ENCODE measurements around the gene TMCC1. TPM values are rescaled to one million over a fixed set of nuclear protein-coding genes. Genes with fewer than 3 reads are reported as not detected.

The TMCC1 gene
- total and polyA plus RNA-seq, 7 experiments from 2014 or later = 2.6 to 39.4 (median 35.5) TPM

DNA sequence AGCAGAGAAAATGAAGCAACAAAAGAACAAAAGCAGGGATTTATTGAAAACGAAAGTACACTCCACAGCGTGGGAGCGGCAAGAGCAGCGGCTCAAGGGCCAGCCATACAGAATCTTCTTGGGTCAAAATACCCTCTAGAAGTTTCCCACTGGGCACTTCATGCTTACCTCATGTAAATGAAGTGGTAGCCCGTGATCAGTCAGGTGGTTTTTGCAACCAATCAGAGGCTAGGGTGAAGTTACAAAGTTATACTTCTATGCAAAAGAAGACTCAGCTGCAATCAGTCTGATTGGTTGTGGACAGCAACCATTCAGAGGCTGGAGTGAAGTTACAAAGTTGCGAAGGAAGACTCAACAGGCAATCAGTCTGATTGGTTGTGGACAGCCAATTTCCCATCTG lies 43.2 kb upstream of the TMCC1 start:
- Histone ChIP-seq H3K27me3 (ENCODE audit: control insufficient read depth in 2 of 2, insufficient read depth in 2 of 2, low read length in 2 of 2) (no peaks in the 10 kb centered on the region), H3K4me1 (ENCODE audit: control insufficient read depth in 2 of 2, insufficient read depth in 2 of 2, low read length in 2 of 2) (peaks cover 0 to 3% of the 10 kb centered on the region in 2 donors), H3K27ac (ENCODE audit: low read depth, low read length) (no peak overlapping the region), H3K36me3 (ENCODE audit: control insufficient read depth in 2 of 3, insufficient read depth in 3 of 3, low read length in 3 of 3) (no peaks in the 10 kb centered on the region), H3K4me3 (ENCODE audit: low read length) (peak overlapping the region; percentile 65), H3K9me3 (ENCODE audit: control insufficient read depth in 2 of 3, low read length in 3 of 3) (no peaks in the 10 kb centered on the region)
- H3K4me3 Mint-ChIP-seq = peak overlapping the region; percentile 57 to 86 (median 80)
- ATAC-seq = peak; percentile 81
- intact Hi-C loops (cut with micrococcal nuclease) = loop anchor here in 1 of 2 donors (2.0 kb wide), 1 partner anchor 44 kb away; the partner anchor contains the start of gene TMCC1
- no peaks in the 10 kb centered on the region for H3K36me3 Mint-ChIP-seq
- peaks cover 4 to 10% (median 7%) of the 10 kb centered on the region in 7 donors for H3K4me1 Mint-ChIP-seq
- H3K27ac Mint-ChIP-seq = peak overlapping the region in 5 of 9 donors; percentile 13 to 74 (median 34)
- peaks cover 0 to 12% (median 4%) of the 10 kb centered on the region in 5 donors for H3K27me3 Mint-ChIP-seq
- ChIA-PET CTCF (no interaction called here), POLR2A (no interaction called here)
- DNase-seq = peak in 7 of 9 donors; percentile 30 to 54 (median 44)
- no peaks in the 10 kb centered on the region for H3K9me3 Mint-ChIP-seq

DNA sequence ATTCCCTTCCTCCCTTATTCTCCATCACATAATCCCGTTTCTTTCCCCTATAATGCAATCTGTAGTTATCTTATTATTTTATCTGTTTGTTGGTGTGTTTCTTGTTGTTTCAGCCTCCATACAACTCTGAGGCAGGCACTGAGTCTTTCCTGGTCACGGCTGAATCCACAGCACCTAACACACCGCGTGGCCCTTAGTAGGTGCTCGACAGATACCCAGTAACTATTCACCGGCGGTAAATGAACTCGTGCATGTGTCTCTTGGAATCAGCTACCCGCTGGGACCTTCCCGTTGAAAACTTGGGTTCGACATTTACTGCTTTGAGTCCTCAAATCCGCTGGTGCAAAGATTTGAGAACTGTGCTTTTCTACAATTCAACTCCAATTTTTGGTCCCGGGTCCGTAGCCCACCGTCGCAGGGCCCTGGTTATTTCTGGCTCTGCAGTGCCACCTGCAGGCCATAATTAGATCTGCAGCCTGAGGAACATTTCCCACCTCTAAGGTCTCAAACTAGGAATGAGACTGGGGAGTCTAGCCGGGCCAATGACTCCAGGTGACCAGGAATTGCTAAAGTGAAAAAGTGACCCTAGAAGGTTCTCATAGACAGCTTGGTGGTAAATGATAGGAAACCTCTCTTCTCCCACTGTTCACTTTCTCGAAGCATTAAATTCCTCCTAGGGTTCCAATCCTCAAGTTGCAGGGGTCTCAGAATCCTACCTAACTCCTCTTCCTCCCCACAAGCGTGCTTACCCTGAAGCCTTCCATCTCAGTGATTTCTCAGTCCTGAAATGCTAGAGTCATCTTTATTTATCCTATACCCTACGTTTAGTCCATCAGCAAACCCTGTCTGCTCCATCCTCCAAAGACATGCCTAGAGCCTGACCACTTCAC lies 41.0 kb upstream of the TMCC1 start:
- Histone ChIP-seq H3K4me1 (ENCODE audit: control insufficient read depth in 2 of 2, insufficient read depth in 2 of 2, low read length in 2 of 2) (peaks cover 0 to 3% of the 10 kb centered on the region in 2 donors), H3K4me3 (ENCODE audit: low read length) (no peak overlapping the region), H3K9me3 (ENCODE audit: control insufficient read depth in 2 of 3, low read length in 3 of 3) (no peaks in the 10 kb centered on the region), H3K36me3 (ENCODE audit: control insufficient read depth in 2 of 3, insufficient read depth in 3 of 3, low read length in 3 of 3) (no peaks in the 10 kb centered on the region), H3K27me3 (ENCODE audit: control insufficient read depth in 2 of 2, insufficient read depth in 2 of 2, low read length in 2 of 2) (no peaks in the 10 kb centered on the region), H3K27ac (ENCODE audit: low read depth, low read length) (no peak overlapping the region)
- Mint-ChIP-seq H3K36me3 (peaks cover 0 to 5% (median 0%) of the 10 kb centered on the region in 5 donors), H3K4me1 (peaks cover 4 to 10% (median 7%) of the 10 kb centered on the region in 7 donors), H3K27me3 (peaks cover 3 to 16% (median 4%) of the 10 kb centered on the region in 5 donors), H3K9me3 (peaks cover 3 to 15% (median 7%) of the 10 kb centered on the region in 11 donors), H3K27ac (no peak overlapping the region), H3K4me3 (peak overlapping the region in 4 of 10 donors; percentile 10 to 67 (median 27))
- POLR2A ChIA-PET = no interaction called here
- ATAC-seq = peak; percentile 66
- CTCF ChIA-PET = interaction anchor here (0.7 to 1.8 kb wide), 9 partner anchors 14 to 444 kb away, joined by 3 to 7 read pairs (median 3); no protein-coding TSS in a partner anchor
- intact Hi-C loops (cut with micrococcal nuclease) = loop anchor here (1.0 to 2.0 kb wide), 9 partner anchors 41 to 552 kb away; partner anchors contain the start of gene TMCC1 (in 1 of the 2)
- DNase-seq = peak in 6 of 9 donors; percentile 18 to 46 (median 26)

DNA sequence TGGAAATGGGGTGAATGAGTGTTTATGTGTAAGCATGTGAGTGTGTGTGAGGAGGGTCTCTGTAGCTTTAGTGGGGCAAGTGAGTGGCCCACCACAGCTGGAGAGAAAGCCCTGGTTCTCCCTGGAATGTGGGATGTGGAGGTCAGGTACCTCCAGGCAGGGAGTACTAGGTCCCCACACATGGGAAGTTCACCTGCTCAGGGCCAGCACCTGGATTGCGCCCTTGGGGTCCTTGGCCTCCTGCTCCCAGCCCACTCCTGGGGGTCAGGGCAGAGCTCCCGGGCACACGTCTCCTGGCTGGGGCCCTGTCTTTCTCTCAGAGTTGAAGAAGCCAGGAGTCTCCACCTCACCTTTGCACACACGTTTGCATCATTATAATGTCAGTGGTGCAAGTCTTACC lies 40.0 kb upstream of the TMCC1 start:
- intact Hi-C loops (cut with micrococcal nuclease) = no loop called here
- H3K9me3 Mint-ChIP-seq = peaks cover 4 to 25% (median 10%) of the 10 kb centered on the region in 11 donors

DNA sequence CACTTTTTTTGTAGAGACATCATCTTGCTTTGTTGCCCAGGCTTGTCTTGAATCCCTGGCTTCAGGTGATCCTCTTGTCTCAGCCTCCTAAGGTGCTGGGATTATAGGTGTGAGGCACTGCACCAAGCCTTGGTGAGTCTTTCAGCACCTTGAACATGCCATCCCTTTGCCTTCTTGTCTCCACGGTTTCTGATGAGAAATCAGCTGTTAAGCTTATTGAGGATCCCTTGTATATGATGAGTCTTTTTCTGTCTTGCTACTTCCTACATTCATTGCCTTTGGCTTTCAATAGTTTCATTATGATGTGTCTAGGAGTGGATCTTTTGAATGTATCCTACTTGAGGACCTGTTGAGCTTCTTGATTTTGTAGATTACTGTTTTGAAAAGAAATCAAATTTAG lies 35.9 kb upstream of the TMCC1 start:
- no peak for ATAC-seq
- H3K36me3 ChIP-seq (ENCODE audit: control insufficient read depth in 2 of 3, insufficient read depth in 3 of 3, low read length in 3 of 3) = no peaks in the 10 kb centered on the region
- no peaks in the 10 kb centered on the region for H3K27me3 ChIP-seq (ENCODE audit: control insufficient read depth in 2 of 2, insufficient read depth in 2 of 2, low read length in 2 of 2)
- H3K27ac ChIP-seq (ENCODE audit: low read depth, low read length) = no peak overlapping the region
- H3K4me3 ChIP-seq (ENCODE audit: low read length) = no peak overlapping the region
- peaks cover 0 to 16% (median 2%) of the 10 kb centered on the region in 5 donors for H3K36me3 Mint-ChIP-seq
- DNase-seq = no peak
- POLR2A ChIA-PET = interaction anchor here (0.6 kb wide), 1 partner anchor 964 kb away, joined by 3 read pairs; the partner anchor contains the start of gene ATP2C1
- no peak overlapping the region for H3K27ac Mint-ChIP-seq
- peaks cover 6 to 30% (median 17%) of the 10 kb centered on the region in 5 donors for H3K27me3 Mint-ChIP-seq
- intact Hi-C loops (cut with micrococcal nuclease) = no loop called here
- H3K9me3 Mint-ChIP-seq = peaks cover 8 to 46% (median 16%) of the 10 kb centered on the region in 11 donors
- H3K4me1 ChIP-seq (ENCODE audit: control insufficient read depth in 2 of 2, insufficient read depth in 2 of 2, low read length in 2 of 2) = no peaks in the 10 kb centered on the region
- CTCF ChIA-PET = interaction anchor here (0.6 to 1.3 kb wide), 3 partner anchors 8 to 301 kb away, joined by 5 to 7 read pairs (median 5); no protein-coding TSS in a partner anchor
- H3K4me3 Mint-ChIP-seq = no peak overlapping the region
- H3K4me1 Mint-ChIP-seq = peaks cover 0 to 3% (median 0%) of the 10 kb centered on the region in 7 donors
- no peaks in the 10 kb centered on the region for H3K9me3 ChIP-seq (ENCODE audit: control insufficient read depth in 2 of 3, low read length in 3 of 3)

More for the DNA sequence above, 40.0 kb upstream of the TMCC1 start:
- ATAC-seq (no peak), DNase-seq (no peak)
- peaks cover 0 to 3% of the 10 kb centered on the region in 2 donors for H3K4me1 ChIP-seq (ENCODE audit: control insufficient read depth in 2 of 2, insufficient read depth in 2 of 2, low read length in 2 of 2)
- Mint-ChIP-seq H3K4me1 (peaks cover 3 to 10% (median 7%) of the 10 kb centered on the region in 7 donors), H3K36me3 (peaks cover 0 to 8% (median 0%) of the 10 kb centered on the region in 5 donors), H3K4me3 (no peak overlapping the region), H3K27ac (no peak overlapping the region), H3K27me3 (peaks cover 4 to 10% (median 5%) of the 10 kb centered on the region in 5 donors)
- H3K36me3 ChIP-seq (ENCODE audit: control insufficient read depth in 2 of 3, insufficient read depth in 3 of 3, low read length in 3 of 3) = no peaks in the 10 kb centered on the region
- H3K27me3 ChIP-seq (ENCODE audit: control insufficient read depth in 2 of 2, insufficient read depth in 2 of 2, low read length in 2 of 2) = no peaks in the 10 kb centered on the region
- no peaks in the 10 kb centered on the region for H3K9me3 ChIP-seq (ENCODE audit: control insufficient read depth in 2 of 3, low read length in 3 of 3)
- no peak overlapping the region for H3K27ac ChIP-seq (ENCODE audit: low read depth, low read length)
- CTCF ChIA-PET = interaction anchor here (0.9 to 1.8 kb wide), 5 partner anchors 59 to 443 kb away, joined by 3 to 7 read pairs (median 4); no protein-coding TSS in a partner anchor
- H3K4me3 ChIP-seq (ENCODE audit: low read length) = no peak overlapping the region
- POLR2A ChIA-PET = no interaction called here

DNA sequence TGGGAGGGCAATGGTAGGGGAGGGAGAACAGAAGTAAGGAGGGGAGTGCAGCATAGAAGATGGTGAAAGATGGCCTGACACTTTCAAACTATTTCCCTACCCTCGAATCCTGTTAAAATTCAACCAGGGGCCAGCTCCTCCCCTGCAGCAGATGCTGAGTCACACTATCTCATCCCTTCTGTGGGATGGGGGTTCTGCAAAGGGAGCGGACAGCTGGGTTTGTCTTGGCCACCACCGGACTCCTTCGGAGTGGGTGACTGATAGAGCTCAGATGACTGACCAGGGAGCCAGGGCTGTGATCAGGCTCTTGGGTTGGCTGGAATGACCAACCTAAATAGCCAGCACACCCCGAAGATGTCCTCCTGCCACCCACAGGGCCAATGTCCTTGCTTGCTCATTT lies 33.6 kb upstream of the TMCC1 start:
- H3K4me1 ChIP-seq (ENCODE audit: control insufficient read depth in 2 of 2, insufficient read depth in 2 of 2, low read length in 2 of 2) = no peaks in the 10 kb centered on the region
- H3K9me3 ChIP-seq (ENCODE audit: control insufficient read depth in 2 of 3, low read length in 3 of 3) = no peaks in the 10 kb centered on the region
- H3K27ac ChIP-seq (ENCODE audit: low read depth, low read length) = no peak overlapping the region
- H3K4me3 ChIP-seq (ENCODE audit: low read length) = no peak overlapping the region
- intact Hi-C loops (cut with micrococcal nuclease) = no loop called here
- H3K27me3 ChIP-seq (ENCODE audit: control insufficient read depth in 2 of 2, insufficient read depth in 2 of 2, low read length in 2 of 2) = no peaks in the 10 kb centered on the region
- DNase-seq (no peak), ATAC-seq (no peak)
- H3K4me1 Mint-ChIP-seq = no peaks in the 10 kb centered on the region
- ChIA-PET CTCF (interaction anchor here (1.1 to 1.2 kb wide), 2 partner anchors 299 to 437 kb away, joined by 3 to 4 read pairs; no protein-coding TSS in a partner anchor), POLR2A (no interaction called here)
- H3K27me3 Mint-ChIP-seq = peaks cover 6 to 27% (median 19%) of the 10 kb centered on the region in 5 donors
- peaks cover 8 to 61% (median 18%) of the 10 kb centered on the region in 11 donors for H3K9me3 Mint-ChIP-seq
- no peak overlapping the region for H3K27ac Mint-ChIP-seq
- no peaks in the 10 kb centered on the region for H3K36me3 ChIP-seq (ENCODE audit: control insufficient read depth in 2 of 3, insufficient read depth in 3 of 3, low read length in 3 of 3)
- no peak overlapping the region for H3K4me3 Mint-ChIP-seq
- peaks cover 0 to 16% (median 3%) of the 10 kb centered on the region in 5 donors for H3K36me3 Mint-ChIP-seq

DNA sequence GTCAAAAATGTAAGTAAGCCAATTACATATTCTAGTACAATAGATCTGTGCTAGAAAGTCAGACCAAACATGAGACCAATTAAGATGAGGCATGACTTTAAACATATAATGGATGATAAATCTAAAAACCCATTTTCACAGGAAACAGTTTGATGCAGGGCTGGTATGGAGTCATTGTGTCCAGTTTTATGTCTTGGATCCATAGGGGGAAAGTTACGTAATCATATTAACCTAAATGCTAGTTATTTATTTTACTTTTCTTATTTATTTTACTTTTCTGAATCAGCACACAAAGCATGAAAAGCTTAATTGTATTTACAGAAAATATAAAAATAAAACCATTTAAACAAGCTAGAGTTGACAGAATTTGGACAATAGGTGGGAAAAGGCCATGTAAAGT lies 26.3 kb upstream of the TMCC1 start:
- Mint-ChIP-seq H3K27ac (no peak overlapping the region), H3K27me3 (peaks cover 2 to 17% (median 5%) of the 10 kb centered on the region in 5 donors), H3K4me3 (no peak overlapping the region), H3K9me3 (peaks cover 6 to 69% (median 41%) of the 10 kb centered on the region in 11 donors), H3K4me1 (no peaks in the 10 kb centered on the region), H3K36me3 (peaks cover 2 to 19% (median 8%) of the 10 kb centered on the region in 5 donors)
- peaks cover 0 to 33% (median 7%) of the 10 kb centered on the region in 3 experiments for H3K9me3 ChIP-seq (ENCODE audit: control insufficient read depth in 2 of 3, low read length in 3 of 3)
- no peak overlapping the region for H3K4me3 ChIP-seq (ENCODE audit: low read length)
- no peaks in the 10 kb centered on the region for H3K36me3 ChIP-seq (ENCODE audit: control insufficient read depth in 2 of 3, insufficient read depth in 3 of 3, low read length in 3 of 3)
- ChIA-PET POLR2A (no interaction called here), CTCF (interaction anchor here (1.2 kb wide), 1 partner anchor 14 kb away, joined by 3 read pairs; no protein-coding TSS in a partner anchor)
- DNase-seq = no peak
- intact Hi-C loops (cut with micrococcal nuclease) = no loop called here
- H3K4me1 ChIP-seq (ENCODE audit: control insufficient read depth in 2 of 2, insufficient read depth in 2 of 2, low read length in 2 of 2) = no peaks in the 10 kb centered on the region
- H3K27me3 ChIP-seq (ENCODE audit: control insufficient read depth in 2 of 2, insufficient read depth in 2 of 2, low read length in 2 of 2) = no peaks in the 10 kb centered on the region
- H3K27ac ChIP-seq (ENCODE audit: low read depth, low read length) = no peak overlapping the region
- no peak for ATAC-seq

Data from naive thymus-derived CD4-positive, alpha-beta T cell (primary cell).